Left forelimb (tissue), 1 donor: ENCODE data around the gene RAB24.
"Not testable (repeated sequence)": the region's sequence is repeated elsewhere in the genome, so short reads cannot be mapped to it uniquely, and the experiment has no call there.

Experiments used
- DNase-seq: peaks from one replicate; pipeline ENCODE4 v3.0.0-alpha.2; 2018; ENCODE audit warnings: low spot score

Gene RAB24

DNA sequence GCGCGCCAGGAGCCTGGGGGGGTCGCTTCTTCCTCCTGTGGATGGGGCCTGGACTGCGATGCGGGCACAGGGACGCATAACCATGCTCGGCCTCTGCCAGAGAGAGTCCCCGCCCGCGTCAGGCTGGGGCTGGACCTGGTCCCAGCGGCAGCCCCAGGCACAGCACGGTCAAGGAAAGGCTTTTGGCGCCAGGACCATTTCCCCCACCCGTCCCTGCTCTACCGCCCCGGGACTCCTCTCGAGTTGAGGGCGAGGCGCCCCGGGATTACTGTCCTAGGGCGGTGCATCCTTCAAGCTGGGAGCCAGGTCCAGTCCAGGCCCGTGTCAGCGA lies 7.8 kb upstream of the RAB24 start:
- no peak for DNase-seq

DNA sequence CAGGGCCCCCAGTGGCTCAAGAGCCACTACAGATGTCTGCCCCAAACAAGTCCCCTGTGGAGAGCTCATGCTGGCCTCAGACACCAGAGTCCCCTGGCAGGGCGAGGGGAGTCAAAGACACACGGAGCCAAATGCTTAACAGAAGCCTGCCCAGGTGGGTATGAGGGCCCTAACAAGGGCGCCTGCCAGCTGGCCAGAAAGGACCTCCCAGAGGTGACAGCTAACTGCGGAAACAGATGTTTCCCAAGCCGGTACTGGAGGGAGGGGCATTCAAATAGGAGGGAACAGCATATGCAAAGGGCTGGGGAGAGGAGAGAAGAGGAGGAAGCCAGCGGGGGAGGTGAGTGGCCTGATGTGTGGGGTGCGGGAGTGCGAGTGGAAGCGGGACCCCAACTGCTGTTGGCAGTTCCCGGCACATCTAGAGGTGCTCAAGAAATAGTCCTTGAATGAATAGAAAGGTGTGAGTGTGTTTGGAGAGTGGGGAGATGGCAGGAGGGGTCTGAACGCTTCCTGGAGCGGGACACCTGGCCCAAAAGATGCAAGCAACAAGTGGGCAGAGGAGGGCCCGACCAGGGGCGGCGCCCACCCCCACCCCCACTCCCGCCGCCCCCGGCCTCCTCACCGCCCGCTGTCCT lies 7.4 kb upstream of the RAB24 start:
- no peak for DNase-seq

DNA sequence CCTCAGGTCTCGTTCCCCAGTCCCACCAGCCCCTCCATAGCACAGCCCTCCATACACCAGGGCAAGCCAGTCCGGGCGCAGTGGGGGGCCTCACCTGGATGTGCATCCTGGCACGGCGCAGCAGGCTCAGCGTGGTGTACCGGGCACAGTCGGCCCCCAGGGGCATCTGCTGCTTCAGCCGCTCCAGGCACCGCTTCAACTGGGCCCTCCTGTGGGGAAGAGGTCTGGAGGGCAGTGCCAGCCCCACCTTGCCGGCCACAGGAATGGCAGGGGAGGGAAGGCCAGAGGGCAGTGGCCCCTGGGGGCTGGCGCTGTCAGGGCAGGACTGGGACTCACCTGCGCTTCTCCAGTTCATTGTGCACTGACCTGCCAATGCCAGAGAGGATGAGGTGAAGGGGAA lies 6.8 kb upstream of the RAB24 start:
- DNase-seq, result no peak

DNA sequence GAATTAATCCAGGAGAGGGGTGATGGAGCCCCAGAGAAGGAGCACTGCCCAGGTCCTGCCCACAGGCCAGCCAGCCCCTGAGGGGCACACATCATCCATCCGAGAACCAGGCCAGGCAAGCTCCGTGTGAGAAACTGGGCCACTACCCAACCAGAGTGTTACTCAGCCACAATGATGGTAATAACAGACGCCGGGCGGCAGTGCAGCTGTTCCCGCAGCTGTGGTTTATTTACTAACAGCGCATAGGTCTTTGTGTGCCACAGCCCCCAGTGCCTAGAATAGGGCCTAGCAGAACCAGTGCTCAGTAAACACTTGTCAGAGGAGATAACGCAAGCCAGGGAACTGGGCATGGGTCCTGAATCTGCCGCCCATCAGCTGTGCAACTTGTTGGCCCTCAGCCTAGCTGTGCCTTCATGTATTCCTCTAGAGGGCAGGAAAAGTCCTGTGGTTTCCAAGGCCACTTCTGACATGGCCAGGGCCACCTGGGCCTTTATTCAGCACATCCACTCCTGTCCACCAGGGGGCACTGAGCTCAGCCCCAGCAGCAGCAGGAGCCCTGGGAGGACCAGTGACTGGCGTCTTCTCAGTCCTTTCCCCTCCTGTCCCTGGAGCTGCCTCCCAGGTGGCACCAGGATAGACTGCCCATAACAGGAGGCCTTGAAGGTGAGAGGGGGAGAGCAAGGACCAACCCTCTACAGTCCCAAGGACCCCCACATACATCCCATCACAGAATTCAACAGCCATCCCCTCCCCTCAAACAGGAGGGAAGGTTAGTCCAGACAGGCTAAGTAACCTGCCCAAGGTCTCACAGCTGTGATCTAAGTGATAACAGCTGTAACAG lies 6.1 kb upstream of the RAB24 start:
- no peak for DNase-seq

DNA sequence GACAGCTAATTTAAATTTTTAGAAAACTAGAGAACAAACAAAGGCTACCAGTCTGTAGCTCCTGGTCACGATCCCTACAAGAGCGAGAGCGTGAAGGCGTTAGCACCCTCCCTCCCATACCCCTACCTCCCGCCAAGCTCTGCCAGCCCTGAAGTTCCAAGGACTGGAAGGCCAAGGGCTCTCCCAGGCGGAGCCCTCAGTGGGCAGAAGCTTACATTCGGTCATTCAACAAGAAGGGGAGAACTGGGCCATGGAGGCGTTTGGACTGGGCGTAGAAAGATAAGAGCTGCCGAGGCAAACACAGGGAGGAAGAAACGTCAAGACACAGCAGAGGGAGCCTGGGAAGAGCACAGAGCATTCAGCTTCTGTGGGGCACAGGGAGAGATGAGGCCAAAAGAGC lies 5.2 kb upstream of the RAB24 start:
- no peak for DNase-seq

DNA sequence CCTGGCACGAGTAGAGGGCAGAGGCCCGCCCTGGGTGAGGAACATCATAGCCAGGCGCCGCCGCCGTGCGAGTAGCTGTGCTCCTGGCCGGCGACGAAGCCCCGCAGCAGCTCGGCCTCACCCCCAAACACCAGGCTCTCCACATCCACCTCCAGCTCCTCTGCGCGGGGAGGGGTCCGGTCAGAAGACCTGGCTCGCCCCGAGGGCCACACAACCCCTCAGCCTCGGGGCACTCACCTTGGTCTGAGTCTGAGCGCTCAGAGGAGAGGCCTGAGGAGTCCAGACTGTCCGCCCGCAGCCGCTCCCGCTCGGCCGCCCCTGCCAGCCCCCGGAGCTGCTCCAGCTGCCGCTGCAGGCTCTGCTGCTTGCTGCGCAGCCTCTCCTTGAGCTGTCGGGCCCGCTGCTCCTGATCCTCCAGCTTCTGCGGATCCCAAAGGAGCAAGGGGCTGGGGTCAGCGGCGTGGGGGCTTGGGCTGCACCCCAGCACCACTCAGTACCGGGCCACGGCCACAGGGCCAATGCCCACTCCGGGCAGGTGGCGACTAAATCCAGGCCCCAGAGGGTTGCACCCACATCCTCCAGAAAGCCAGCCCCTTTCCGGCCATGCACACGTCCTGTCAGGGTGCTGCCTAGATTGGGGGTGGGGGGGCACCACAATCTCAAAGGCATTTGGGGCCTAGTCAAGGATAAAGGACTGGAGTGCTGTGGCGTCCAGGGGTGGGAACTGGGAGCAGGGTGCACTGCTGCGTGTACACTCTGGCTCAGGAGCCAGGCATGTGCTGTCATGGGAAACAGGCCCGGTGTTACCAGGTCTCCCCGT lies 4.2 kb upstream of the RAB24 start:
- DNase-seq, result no peak

DNA sequence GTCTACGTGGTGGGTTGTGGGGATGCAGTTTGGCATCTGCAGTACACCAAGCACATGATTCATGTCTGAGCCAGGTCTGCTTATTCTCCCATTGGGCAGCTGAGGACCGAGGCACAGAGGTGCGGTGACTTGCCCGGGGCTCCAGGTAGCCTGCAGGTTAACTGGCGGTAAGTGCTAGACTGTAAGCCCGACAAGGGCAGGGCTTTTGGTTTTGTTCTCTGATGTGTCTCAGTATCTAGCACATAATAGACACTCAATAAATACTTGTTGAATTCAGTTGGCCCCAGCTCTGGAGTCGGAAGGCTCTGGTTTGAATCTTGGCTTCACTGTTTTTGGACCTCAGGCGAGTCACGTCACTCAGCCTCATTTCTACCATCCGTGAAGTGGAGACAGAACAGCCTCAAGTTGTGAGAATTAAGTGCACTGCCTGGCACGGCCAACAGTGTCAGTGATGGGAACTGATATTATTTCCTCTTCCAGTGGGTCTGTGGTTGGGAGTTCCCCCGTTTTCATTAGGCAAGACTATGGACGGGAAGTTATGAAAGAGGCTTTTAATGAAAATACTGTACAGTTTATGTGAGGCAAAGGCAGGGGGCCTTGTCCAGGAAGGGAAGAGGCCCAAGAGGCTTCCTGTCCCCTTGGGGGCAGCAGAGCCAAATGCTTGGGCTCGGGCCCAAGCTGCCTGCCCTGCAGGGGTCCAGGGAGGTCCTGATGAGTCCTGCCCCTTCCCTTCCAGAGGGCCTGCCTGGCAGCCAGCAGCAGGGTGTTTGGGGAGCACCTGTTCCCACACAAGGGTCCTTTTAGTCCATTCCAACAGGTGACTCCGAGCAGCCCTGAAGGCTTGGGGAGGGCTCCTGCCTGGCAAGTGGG lies 3.4 kb upstream of the RAB24 start:
- DNase-seq, result no peak

DNA sequence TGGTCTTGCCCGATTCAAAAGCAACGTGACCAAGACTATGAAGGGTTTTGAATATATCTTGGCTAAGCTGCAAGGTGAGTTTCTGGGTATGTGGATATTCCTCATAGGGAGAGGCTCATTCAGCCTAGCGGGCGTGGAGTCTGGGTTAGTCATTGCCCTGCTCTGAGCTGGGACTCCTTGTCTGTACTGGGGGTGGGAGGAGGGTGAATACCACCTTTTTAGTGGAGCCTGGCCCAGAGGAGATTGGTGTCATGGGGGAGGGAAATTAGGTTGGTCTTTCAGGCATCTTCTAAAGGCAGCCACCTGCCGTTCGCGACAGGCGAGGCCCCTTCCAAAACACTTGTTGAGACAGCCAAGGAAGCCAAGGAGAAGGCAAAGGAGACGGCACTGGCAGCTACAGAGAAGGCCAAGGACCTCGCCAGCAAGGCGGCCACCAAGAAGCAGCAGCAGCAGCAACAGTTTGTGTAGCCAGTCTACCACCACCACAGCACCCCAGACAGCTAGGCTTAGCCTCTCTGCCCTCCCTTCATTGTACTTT lies 2.7 kb upstream of the RAB24 start:
- not testable (repeated sequence) for DNase-seq

DNA sequence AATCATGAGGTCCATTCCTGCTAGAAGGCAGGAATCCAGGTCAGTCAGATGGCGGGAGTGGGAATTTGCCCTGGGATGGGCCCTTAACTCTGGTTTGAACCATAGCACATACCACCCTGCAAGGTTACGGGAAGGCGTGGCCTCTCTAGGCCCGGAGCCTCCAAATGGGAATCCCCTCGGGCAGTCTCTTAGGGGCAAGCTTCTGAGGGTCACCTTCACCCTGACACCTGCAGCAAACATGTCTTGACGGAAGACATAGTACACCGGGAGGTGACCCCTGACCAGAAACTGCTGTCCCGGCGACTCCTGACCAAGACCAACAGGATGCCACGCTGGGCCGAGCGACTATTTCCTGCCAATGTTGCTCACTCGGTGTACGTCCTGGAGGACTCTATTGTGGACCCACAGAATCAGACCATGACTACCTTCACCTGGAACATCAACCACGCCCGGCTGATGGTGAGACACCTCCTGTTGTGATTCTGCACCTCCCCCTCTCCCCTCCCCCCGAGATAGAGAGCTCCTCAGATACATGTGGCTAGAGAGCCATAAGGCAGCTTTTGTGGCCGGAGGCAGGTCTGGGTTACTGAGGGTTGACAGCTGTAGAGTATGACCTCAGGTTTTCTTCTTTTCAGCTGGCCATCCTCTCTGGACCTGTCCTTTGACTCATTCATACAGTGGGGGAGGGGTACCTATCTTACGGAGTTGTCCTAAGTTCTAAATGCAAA lies 1.0 kb upstream of the RAB24 start:
- DNase-seq, result no peak

DNA sequence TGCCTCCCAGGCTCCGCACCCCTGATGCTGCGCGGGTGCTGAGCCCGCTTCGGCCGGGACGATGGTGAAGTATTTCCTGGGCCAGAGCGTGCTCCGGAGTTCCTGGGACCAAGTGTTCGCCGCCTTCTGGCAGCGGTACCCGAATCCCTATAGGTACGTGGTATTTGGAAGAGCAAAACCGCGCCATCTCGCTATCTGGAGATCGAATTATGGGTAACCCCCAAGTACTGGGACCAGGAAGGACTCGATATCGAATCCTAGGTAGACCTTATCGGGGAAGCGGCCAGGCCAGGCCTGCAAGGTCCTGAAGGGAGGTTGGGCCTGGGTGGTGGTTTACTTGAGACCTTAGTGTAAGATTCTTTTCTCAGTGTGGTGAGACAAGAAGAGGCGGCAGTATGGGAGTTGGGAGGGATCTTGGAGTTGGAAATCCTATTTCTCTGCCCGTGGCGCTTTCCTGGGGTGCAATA lies 439 bp upstream of the RAB24 start:
- DNase-seq, result no peak

DNA sequence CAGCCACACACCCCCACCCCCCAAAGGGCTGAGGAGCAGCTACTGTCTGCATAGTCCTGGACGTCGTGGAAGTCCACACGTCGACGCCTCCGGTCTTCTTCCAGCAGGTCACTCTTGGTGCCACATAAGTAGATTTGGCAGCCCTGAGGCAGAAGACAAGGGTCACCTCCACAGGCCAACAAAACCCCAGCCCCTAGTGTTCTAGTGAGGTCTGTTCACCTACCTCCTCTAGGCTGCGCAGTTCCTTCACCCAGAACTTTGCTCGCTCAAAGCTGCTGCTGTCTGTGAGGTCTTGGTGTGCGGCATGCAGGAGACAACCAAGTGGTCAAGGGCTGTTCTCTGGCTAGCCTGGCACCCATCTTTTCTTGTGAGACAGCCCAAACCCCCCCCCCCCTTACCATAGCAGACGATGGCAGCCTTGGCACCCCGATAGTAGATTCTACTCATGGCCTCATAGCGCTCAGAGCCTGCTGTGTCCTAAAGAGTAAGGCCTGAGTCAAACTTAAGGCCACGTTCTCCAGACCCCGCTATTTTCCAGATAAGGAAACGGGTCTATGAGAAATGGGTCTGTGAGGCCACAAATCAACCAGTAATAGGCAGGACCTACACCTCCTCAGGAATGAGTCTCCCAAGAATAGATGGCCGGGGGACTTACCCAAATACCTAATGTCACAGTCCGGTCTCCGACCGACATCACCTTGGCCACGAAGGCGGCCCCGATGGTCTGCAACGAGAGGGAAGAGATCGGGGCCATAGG lies 987 bp downstream of the RAB24 start:
- no peak for DNase-seq

DNA sequence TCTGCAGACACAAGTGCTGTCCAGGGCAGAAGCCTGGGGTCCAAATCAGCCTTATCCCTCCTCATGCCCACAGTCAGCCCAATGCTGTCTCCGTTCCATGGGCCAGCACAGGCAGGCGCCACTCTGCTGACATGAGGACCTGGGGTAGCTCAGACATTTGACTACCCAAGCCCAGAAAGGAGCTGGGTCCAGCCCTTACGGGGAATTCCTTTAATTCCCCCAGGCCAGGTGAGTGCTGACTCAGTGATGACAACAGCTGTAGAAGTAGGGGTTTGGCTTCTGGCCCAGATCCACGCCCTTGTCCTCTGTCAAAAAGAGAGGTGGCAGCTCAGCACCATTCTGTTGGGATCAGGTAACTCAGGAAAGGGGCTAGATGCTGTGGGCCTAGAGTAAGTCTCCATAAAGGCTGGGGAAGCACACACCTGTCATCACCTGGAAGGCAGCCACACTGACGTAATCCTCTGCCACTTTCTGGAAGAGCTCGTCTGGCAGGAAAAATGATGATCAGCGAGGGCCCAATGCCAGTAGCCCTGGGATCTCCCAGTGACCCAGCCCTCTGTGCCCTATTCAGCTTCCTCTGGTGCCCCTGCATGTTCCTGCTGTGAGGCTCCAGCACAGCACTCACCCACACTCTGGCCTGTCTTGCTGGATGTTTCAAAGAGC lies 1.9 kb downstream of the RAB24 start:
- DNase-seq, result no peak

DNA sequence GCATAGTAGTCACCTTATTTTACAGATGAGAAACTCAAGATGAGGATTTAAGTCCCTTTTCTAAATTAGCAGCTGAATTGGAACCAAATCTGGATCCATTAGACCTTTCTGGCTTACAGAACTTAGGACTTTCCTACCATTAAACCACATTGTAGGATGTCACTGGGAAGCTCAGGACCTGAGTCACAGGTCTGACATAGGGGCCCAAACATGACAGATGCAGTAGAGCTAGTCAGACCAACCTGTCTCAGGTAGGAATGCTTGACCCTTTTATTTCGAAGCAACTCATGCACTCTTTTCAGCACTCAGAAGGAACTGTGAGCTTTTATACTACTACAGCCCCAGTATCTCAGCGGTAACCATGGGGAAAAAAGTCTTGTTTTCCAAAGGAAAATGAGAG lies 2.6 kb downstream of the RAB24 start:
- no peak for DNase-seq

DNA sequence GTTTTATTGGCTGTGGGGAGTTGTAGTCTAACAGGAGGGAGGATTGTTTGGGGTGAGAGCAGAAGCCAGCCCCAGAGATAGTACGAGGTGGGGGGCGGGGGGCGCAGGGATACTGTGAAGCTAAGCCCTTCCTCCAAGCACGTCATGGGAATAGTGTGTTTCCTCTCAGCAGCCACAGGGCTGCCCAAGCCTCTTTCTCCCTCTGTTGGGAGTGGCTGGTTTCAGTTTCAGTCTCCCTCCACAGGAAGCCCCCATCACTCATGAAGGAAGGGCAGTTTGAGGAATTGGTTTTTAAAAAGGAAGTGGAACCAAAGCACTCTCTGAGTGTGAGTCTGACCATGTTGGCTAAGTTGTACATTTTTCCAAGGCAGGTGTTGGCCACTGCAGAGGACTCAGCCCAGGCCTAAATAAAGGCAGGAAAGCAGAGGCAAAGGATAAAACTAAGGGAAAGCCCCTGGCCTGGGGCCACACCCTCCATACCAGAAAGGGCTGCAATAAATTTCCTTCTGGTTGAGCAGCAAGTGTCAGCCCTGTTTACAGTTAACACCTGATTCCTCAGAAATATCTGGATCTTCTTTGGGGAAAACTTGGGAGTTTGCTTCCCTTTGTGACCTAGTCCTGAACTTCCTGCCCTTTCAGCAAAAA lies 3.2 kb downstream of the RAB24 start:
- DNase-seq, result no peak

DNA sequence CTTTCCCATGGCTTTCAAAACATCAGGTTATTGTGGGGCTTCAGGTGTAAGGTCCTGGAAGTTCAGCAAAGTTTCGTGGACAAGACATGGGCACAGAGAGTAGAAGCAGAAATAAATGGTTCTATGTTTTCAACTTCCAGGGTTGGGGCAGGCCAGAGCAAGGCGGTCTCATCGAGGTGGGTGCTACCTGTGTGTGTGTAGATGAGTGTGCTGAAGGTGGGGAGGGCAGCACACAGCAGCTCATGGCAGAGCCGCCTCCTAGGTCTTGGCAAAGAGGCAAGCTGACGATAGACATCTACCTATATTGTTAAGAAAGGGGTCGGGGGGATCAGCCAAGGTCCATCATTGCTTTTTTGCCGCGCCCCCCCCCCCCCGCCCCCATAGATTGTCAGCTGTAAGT lies 3.8 kb downstream of the RAB24 start:
- DNase-seq, result no peak

DNA sequence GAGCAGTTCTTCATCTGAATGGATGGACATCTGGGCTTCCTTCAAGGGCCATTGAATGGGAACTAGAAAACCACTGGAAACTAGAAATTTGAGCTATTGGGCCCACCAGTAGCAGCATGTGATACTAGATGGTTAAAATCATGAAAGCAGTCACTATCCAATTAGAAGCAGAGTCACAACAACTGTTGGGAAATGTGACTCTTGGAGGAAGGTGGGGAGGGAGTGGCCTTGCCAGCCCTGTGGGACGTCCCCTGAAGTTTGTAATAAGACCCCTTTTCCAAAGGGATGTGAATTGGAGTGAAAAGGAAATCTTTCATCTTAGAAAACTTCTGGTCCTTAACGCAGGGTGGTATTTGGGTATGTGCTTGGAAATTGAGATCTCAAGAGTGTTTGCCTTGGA lies 5.6 kb downstream of the RAB24 start:
- DNase-seq, result no peak

DNA sequence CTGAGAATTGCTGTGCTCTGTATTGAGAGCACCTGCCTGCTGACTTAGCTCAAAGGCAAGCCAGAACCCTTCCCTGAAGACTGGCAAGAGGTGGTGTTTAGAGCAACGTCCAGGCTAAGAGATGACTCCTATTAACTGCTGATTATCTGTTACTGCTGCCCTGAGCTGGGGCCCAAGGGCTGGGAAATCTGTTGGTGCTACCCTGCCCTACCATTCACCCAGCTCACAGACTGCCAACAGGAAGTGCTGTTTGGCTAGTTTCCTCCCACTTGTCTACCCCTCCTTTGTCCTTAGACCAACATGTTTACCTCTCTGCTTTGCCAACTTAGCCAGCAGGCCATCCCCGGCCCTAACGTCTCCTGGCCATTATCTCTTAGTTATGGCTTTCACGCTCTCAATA lies 6.9 kb downstream of the RAB24 start:
- no peak for DNase-seq

DNA sequence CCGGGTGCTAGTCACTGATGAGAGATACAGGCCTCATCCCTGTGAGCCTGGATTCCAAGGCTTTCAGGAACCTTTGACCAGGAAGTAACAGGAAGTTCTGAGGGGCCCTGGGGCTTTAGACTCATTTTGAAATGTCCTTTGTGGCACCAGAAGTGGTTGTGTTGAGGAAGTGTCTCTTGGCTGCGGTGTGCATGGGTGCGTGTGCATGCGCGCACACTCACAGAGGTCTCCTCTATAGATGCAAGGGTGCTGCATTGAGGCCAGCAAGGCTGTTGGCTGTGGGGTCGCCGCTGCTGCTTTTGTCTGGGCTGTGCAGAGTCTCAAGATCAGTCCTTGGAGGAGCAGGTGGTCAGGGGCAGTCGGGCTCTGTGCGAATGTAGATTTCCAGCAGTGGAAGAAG lies 7.6 kb downstream of the RAB24 start:
- no peak for DNase-seq

DNA sequence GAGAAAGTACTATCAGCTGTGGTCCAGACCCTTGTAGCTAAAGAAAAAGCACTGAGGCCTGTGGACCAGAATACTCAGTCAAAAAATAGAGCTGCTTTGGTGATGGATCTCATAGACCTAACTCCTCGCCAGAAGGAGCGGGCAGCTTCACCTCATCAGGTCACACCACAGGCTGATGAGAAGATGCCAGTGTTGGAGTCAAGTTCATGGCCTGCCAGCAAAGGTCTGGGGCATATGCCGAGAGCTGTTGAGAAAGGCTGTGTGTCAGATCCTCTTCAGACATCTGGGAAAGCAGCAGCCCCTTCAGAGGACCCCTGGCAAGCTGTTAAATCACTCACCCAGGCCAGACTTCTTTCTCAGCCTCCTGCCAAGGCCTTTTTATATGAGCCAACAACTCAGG lies 8.9 kb downstream of the RAB24 start:
- no peak for DNase-seq
